Stimulated activated CD4-positive, alpha-beta T cell treated with anti-CD3 and anti-CD28 coated beads, Interleukin-4, amount 100 ng/mL, for 1 hour (primary cell): ENCODE measurements around the gene CCDC8.
"Not testable (repeated sequence)": the region's sequence is repeated elsewhere in the genome, so short reads cannot be mapped to it uniquely, and the experiment has no call there.

Experiments used
- DNase-seq: peaks from one replicate; pipeline ENCODE4 v3.0.0-alpha.2; 2020

The CCDC8 gene

DNA sequence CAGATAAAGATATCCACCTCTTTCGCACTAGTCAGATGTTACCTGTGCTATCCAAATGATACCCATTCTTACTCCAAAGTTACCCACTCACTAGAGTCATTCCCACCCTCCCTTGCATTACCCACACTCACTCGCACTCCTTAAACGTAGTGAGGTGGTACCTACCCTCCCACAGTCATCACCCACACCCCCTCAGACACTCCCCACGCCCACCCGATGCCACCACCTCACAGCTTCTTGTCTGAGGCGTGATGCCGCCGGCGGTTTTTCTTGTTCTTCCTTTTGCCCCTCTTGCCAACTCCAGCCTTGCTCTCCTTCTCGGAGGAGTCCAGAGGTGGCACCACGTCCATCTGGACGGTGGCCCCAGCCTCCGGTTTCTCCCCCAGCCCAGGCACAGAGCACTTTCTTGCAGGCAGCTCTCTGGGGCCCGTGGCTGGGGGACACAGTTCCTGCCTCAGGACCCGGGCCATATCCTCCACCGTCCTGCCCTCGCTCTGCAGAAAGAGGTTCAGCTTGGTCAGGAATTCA lies 14.2 kb upstream of the CCDC8 start:
- no peak for DNase-seq

DNA sequence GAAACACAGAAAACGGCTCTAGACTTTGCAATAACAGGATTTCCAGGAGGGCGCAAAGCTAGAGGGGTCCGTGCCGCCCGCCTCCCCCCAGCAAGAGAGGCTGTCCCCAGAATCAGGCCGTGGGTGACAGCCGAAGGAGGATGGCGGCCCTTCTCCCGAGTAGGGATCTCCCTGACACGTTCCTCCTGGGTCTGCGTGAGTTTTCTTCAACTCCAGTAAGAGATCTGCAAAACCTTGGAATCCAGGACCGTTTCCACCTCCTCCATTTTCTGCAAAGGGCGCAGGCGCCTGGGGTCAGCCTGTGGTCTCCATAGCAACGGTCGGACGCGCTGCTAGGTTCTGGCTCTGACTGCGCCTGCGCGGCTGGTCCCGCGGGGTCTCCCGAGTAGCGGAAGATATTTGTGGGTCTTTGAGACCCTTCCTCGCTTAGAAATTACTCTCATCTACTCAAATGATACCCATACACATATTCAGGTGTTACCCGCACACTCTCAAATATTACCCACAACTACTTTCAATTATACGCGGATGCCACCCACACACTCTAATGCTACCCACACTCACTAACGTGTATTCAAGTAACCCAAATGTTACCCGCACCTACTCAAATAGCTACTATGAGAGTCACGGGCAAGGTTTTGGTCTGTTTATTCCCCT lies 13.3 kb upstream of the CCDC8 start:
- DNase-seq: peak; percentile 30

DNA sequence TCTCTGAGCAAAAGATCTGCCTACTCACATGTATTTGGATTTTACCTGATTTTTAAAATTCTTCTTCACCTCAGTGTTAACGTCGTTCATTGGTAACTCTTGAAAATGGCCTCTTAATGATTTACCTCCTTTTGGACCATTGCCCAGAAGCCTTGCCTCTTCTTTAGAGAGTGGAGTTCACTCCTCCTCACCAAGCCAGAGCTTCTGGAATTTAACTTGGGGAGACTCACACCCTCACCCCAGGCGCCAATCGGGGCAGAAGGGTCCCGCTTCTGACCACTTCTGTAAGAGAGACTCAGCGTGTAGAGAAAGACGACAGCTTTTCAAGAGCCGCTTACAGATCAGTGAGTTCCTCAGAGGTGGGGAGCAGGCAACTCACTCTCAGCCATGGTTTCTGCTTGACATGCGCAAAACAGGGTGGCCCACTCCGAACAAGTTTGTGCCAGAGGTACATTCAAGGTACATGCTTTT lies 12.7 kb upstream of the CCDC8 start:
- no peak for DNase-seq

DNA sequence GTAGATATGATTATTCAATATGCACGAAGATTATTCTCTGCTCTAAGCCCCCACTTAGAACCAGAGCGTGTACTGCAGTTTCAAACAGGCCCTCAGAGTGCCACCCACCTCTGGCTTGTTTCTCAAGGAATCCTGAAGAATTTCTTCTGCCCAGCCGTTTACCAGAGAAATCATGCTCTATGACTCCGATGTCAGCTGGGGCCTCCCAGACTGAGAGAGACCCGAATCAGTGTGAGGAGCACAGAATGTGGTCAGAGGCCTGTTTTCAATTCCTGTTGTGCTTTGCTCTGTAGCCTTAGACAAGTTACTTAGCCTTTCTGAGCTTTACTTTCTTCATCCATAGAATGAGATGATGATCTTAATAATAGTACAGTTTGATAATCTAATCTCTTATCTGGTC lies 9.8 kb upstream of the CCDC8 start:
- no peak for DNase-seq

DNA sequence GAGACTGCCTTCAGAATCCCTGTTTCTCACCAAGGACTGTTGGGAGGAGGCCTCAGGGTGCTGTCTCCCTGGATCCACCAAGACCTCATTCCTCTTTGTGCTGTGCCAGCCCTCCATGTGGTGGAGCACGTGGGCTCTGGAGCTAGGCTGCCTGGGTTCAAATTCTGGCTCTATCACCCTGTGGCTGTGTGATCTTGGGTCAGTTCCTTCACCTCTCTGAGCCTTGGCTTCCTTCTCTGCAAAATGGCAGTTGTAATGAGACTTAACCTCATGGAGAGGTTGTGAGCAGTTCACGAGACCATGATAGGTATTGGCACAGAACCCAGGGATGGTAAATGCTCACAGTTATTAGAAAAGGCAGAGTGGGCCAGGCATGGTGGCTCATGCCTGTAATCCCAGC lies 9.0 kb upstream of the CCDC8 start:
- no peak for DNase-seq

DNA sequence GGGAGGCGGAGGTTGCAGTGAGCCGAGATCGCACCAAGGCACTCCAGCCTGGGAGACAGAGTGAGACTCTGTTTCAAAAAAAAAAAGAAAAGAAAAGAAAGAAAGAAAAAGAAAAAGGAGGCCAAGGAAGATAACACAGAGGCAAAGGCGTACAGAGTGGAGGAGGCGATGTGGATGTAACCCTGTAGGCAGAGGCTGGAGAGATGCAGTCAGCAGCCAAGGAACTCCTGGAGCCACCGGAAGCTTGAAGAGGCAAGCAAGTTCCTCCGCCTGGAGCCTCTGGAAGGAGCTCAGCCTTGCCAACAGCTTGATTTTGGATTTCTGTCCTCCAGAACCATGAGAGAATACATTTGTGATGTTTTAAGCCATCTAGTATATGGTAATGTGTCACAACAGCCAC lies 6.7 kb upstream of the CCDC8 start:
- DNase-seq: no peak

DNA sequence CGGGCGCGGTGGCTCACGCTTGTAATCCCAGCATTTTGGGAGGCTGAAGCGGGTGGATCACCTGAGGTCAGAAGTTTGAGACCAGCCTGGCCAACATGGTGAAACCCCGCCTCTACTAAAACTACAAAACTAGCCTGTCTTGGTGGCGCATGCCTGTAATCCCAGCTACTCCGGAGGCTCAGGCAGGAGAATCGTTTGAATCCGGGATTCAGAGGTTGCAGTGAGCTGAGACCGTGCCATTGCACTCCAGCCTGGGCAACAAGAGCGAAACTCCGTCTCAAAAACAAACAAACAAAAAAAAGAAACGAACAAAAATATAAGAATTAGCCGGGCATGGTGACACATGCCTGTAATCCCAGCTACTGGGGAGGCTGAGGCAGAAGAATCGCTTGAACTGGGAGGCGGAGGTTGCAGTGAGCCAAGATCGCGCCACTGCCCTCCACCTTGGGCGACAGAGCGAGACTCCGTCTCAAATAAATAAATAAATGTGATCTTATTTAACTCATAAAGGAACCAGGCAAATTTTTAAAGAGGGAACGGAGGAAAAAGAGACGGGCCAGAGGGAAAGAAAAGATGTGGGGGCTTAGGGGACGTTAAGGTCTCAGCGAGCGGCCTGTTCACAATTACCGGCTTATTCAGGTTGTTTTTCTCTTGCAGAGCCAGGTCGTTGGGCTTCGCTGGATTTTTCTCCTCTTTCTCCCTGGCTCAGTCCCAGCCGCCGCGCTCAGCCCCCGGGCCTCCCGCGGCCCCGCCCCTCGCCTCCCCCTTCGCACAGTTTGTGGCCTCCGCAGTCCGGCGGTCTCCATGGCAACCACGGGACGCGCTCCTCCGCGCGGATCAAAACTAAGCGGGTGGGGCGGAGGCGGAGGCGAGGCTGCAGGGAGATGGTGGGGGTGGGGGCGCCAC lies 2.7 kb upstream of the CCDC8 start:
- peak; percentile 19 for DNase-seq

DNA sequence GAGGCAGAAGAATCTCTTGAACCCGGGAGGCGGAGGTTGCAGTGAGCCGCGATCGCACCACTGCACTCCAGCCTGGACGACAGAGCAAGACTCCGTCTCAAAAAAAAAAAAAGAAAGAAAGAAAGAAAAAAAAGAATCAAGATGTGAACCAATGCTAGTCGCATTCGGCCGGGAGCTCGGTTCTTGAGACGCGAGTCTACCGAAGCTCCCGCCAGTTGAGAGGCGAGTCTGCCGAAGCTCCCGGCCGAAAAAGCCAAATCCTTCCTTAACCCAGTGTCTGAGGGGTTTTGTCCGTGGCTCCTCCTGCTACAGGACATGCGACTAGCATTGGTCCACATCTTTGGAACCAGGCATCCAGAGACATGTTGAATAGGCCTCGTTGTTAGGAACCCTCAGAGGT lies 1.5 kb upstream of the CCDC8 start:
- DNase-seq: not testable (repeated sequence)

DNA sequence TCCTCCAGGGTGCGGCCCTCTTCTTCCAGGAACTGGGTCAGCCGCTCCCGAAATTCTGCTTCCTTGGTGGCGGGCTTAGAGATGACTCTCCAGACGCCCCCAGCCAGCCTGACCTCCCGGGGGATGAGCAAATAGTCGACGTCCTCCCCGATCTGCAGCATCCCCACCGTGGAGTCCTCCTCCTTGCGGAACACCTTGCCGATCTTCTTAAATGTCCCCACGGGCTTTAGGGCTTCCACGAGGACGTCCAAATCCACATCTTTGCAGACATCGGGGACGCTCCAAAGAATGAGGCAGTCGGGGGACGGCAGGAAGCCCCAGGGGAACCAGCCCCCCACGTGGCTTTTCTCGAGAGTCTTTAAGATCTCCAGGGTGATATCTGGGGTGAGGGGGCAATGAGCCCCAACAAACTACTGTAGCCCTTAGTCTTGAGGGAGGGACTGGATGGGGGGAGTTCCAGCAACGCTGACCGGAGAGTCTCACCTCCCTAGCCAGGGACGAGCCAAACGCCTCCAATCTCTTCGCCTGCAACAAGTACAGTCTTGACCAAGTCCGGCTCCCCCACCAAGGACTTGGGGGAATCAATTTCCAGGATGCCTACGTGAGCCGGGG lies 608 bp downstream of the CCDC8 start:
- DNase-seq: no peak

DNA sequence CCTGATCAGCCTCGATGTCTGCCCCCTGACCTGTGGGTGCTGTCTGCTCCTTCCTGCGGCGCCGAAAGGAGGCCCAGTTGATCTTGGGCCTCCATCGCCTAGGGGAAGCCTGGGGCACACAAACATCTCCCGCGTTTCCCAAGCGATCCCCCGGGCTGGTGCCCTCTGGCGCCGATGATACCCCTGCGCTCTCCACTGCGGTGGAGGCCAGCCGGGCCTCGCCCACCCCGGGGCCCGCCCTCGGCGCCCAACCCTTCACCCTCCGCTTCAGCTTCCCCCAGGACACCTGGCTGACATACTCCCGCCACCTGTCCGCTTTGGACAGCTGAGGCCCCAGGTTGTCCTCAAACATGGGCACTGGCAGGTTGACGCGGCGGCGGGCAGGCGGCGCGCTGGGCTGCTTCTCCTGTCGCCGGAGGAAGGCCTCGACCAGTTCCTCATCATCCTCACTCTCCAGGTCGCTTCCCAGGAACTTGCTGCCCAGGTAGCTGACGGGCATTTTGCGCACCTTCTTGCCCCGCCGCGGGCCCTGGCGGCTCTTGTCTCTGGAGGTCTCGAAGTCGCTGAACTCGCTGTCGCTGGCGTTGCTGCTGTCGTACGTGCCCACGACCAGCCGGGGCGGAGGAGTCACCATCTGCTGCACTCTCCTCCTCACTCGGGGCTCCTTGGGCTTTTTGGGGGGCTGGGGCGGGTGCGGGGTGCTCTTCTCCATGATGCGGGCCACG lies 1.3 kb downstream of the CCDC8 start:
- DNase-seq: no peak

DNA sequence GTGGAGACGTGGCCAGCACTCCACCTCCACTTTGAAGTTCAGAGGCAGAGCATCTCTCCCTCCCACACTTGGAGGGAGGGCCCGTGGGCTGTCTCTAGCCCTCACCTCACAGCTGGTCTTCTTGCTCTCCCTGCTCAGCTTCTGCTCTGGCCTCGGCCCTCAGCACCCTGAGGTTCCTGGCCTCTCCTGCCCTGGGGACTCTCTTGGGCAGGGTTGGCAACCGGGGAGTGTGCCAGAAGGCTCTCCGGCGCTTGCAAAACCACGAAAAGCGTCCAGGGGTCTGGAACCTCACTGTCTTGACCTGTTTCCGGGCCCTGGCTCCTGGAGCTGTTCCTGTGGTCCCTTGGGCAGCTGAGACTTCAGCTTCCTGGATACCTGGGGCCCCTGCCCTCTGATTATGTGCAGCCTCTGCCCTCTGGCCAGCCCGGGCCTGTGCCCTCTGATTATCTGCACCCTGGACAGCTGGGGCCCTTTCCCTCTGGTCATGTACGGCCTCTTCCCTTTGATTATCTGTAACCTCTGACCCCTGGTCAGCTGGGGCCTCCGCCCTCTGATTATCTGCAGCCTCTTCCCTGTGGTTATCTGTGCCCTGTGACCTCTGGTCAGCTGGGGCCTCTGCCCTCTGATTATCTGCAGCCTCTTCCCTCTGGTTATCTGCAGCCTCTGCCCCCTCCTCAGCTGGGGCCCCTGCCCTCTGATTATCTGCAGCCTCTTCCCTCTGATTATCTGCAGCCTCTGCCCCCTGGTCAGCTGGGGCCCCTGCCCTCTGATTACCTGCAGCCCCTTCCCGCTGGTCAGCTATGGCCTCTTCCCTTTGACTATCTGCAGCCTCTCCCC lies 2.1 kb downstream of the CCDC8 start:
- no peak for DNase-seq

DNA sequence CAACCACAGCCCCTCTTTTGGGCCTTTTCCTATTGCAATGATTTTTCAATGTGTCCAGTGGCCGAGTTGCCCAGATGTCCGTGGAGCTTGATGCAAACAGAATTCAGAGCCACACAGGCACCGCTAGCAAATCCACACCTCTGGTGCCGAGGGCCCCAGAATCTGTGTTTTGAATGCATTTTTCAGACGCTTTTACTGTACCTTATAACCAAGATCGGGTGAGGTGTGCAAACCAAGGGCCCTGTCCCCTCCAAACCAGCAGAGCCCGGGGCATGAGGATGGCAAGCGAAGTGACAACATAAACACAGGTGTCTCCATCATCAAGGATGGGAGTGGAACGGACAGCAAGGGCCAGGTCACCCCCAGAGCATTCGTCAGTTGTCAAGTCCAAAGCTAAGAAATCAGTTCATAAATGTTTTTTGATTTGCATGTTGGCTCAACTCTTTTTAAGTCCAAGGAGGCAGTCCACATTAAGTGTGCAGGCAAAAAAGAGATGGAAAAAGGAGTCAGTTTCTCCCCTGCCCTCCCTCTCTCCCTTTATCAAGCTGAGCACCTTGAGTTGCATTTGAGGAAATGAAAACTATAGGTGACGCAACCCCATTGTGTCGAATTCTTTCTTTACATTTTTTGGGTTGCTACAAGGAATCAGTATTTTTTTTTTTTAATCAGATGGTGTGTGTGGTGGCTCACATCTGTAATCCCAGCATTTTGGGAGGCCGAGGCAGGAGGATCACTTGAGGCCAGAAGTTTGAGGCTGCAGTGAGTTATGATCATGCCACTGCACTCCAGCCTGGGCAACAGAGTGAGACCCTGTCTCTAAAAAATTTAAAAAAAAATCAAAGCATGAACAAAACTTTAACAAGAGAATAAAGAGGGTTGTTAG lies 2.9 kb downstream of the CCDC8 start:
- no peak for DNase-seq

DNA sequence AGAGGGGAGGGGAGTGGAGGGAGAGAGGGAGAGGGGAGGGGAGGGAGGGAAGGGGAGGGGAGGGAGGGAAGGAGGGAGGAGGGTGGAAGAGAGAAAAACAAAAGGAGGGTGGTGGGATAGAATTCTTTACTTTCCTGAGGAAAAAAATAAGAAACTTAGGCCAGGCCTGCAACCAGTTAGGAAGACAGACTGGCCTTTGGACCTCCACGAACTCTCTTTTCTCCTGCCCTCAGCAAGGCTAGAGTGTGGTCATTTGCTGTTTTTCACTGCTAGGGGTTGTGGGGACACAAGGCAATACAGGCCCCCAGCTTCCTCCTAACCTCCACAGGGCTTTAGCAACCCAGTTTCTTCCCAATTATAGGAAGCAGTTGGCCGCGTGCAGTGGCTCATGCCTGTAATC lies 4.2 kb downstream of the CCDC8 start:
- no peak for DNase-seq

DNA sequence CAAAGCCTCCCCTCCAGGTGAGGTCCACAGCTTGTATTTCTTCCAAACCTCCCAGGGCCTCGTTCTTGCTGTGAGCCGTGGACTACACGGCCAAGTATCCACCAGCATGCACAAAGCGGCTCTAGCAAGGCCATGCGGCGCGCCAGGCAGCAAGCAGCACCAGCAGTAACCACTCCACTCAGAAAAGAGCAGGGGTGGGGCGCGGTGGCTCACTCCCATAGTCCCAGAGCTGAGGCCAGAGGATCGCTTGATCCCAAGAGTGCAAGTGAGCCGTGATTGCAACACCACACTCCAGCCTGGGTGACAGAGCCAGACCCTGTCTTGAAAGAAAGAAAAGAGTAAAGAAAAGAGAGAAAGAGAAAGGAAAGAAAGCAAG lies 4.7 kb downstream of the CCDC8 start:
- no peak for DNase-seq

DNA sequence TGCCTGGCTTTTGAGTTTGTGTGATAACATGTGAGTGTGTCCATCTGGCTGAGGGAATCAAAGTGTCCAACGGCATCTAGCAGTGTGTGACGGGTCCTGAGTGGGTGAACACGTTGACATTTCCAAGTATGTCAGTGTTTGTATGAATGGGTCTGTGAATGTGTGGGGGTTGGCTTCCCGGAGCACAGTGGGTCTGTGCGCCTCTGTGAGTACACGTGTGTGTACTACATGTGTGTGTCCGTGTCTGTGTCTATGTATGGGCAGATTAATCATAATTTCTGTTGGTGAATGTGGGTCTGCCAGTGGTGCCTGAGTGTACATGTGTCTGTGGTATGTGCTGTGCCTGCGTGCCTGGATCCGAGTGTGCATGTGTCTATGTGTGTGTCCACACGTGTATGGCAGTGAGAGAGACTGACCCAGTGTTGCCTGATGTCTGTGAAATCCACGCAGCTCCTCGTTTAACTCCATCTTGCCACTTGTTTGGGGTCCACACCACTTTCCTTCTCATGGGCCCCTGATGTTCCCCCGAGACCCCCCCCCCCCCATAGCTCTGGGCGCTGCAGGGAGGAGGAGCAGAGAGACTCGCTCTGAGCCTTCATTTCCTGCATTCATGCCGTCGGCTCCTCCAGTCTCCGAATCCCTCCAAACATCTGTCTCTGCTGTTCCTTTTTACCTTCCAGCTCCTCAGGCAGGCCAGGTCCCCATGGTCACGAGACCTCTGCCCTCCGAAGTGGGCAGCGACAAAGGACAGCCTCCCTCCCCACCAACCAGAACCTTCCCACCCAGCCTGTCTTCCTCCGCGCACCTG lies 5.3 kb downstream of the CCDC8 start:
- no peak for DNase-seq

DNA sequence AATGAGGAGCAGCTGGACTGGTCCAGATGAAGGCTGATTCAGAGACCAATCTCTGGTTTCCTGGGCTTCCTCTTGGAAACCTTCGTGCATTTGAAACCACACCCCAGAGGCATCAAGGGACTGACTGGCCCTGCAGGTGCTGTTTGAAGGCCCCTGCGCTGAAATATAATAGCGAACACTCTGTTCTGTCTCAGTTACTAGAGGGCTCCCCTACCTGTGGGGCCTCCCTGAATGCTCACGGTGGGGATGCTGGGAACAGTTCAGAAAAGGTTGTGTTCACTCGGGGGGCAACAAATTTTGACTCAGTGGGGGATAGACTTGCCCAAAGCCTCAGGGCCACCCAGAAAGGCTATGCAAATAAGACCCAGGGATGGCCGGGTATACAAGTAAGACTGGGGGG lies 6.4 kb downstream of the CCDC8 start:
- DNase-seq: no peak

DNA sequence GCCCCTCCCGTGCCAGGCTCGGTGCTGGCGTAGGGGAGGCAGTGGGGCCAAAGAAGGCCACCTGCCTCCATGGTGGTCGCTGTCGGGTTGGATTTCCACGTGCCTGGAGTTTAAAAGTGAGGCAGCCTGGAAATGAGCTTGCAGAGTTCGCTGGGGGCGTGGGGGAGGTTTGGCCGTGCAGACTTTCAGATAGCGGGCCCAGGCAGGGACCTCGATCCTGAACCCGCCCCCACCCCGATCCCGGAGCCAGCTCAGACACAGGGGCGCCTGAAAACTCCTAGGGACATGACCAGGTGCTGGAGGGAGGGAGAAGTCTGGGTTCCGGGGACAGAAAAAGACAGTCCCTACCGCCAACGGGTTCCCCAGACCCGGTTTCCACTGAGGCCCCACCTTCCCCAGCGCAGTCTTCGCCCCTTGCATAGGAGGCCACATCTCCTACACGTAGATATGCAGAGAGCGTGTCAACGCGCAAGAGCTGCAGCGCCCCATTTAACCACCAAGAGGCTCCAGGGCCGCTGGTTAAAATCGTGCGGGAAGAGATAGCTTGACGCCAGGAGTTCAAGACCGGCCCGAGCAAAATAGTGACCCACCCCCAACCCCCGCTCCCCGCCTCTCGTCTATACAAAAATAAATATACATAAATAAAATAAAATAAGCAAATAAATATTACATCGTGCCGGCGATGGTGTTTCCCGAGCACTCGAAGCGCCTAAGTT lies 8.5 kb downstream of the CCDC8 start:
- DNase-seq: no peak

DNA sequence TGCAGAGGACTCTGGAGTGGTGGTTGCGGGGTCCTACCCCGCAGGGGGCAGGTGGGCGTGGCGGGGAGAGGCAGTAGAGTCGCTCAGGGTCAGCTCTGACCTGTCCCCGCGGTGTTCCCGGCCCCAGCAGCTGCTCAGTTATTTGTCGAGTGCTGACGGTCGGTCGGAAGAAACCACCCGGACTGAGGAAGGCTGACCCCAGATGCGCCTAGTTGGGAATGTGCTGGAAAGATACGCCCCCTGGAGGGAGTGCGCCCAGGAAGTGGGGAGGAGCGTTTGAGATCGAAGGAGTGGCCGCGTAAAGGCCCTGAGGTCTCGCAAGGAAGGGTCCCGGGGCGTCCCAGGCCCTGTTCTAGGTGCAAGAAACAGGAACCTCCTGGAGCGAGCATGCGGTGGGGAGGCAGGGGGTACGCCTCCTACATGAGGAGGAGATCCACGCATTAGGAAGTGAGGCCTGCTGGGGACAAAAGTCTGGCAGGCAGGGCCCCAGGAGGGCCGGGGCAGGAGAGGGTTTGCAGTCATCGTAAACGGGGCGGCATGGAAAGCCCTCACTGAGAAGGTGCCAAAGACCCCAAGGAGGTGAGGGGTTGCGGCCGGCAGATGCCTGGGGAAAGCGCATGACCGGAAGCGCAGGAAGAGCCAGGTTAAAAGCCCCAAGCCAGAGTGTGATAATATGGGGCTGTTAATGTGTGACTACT lies 9.2 kb downstream of the CCDC8 start:
- no peak for DNase-seq

DNA sequence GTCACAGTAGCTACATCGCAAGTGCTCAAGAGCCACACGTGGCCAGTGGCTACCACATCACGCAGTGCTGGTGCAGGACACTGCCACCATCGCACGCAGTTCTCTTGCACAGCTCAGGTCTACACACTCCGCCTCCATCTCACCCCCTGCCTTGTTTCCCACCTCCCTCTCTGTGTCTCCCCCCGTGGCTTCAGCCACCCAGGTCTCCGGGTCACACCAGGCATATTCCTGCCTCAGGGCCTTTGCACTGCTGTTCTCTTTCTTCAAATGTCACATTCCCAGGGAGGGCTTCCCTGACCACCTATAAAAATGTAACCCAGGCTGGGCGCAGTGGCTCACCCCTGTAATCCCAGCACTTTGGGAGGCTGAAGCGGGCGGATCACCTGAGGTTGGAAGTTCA lies 10.6 kb downstream of the CCDC8 start:
- DNase-seq: no peak
